ENCODE data around the gene SEMA3E. TPM values are rescaled to one million over a fixed set of nuclear protein-coding genes. Genes with fewer than 3 reads are reported as not detected.

Gene SEMA3E
- total RNA-seq, 2 experiments from 2014 or later, result not detected

DNA sequence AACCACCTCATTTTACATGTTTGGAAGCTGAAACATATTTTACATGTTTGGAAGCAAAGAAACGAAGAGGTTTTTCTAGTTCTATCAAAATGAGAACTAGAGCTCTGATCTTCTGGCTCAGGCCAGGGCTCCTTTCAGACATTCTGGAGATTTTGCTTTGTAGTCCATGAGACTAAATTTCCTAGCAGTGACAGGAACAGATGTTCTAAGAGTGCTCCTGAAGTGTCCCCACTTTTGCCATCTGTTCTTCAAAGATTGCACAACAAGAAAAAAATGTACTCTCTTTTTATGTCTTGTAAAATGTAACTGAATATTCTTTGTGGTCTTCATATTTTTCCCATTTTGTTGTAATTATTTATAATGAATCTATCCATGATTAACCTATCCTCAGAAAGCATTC, 289.8 kb downstream of the SEMA3E start:
- no peak for TF ChIP-seq CTCF (IDR thresholded peaks at IDR 0.05)
- Mint-ChIP-seq H3K9me3 (peaks cover 2% of the 10 kb centered on the region), H3K4me3 (no peak overlapping the region), H3K27ac (no peak overlapping the region), H3K4me1 (ENCODE audit: low read depth) (no peaks in the 10 kb centered on the region), H3K27me3 (no peaks in the 10 kb centered on the region), H3K36me3 (ENCODE audit: low read depth) (no peaks in the 10 kb centered on the region)
- no peak for DNase-seq
- ChIA-PET CTCF (interaction anchor here (1.1 kb wide), 1 partner anchor 9 kb away, joined by 3 read pairs; no protein-coding TSS in a partner anchor), POLR2A (no interaction called here)
- intact Hi-C loops (cut with micrococcal nuclease), result no loop called here
- no peak for ATAC-seq

- ATAC-seq (no peak), DNase-seq (no peak)
- H3K9me3 Mint-ChIP-seq, result peaks cover 4% of the 10 kb centered on the region
- H3K27me3 Mint-ChIP-seq, result no peaks in the 10 kb centered on the region
- H3K27ac Mint-ChIP-seq, result no peak overlapping the region
- CTCF ChIA-PET, result no interaction called here
- intact Hi-C loops (cut with micrococcal nuclease), result no loop called here
- POLR2A ChIA-PET, result no interaction called here
- no peaks in the 10 kb centered on the region for H3K4me1 Mint-ChIP-seq (ENCODE audit: low read depth)
- H3K36me3 Mint-ChIP-seq (ENCODE audit: low read depth), result no peaks in the 10 kb centered on the region
- no peak overlapping the region for H3K4me3 Mint-ChIP-seq
- TF ChIP-seq CTCF (IDR thresholded peaks at IDR 0.05), result no peak
Measured at GRCh38 chr7:83355143-83355542, 293.8 kb downstream of the SEMA3E start.

GRCh38 chr7:83347945-83348444, 300.9 kb downstream of the SEMA3E start:
- intact Hi-C loops (cut with micrococcal nuclease), result no loop called here
- ChIA-PET POLR2A (no interaction called here), CTCF (no interaction called here)
- no peak for ATAC-seq
- Mint-ChIP-seq H3K27ac (no peak overlapping the region), H3K4me1 (ENCODE audit: low read depth) (no peaks in the 10 kb centered on the region), H3K9me3 (peaks cover 4% of the 10 kb centered on the region), H3K27me3 (no peaks in the 10 kb centered on the region), H3K4me3 (no peak overlapping the region), H3K36me3 (ENCODE audit: low read depth) (no peaks in the 10 kb centered on the region)
- no peak for TF ChIP-seq CTCF (IDR thresholded peaks at IDR 0.05)
- no peak for DNase-seq

DNA sequence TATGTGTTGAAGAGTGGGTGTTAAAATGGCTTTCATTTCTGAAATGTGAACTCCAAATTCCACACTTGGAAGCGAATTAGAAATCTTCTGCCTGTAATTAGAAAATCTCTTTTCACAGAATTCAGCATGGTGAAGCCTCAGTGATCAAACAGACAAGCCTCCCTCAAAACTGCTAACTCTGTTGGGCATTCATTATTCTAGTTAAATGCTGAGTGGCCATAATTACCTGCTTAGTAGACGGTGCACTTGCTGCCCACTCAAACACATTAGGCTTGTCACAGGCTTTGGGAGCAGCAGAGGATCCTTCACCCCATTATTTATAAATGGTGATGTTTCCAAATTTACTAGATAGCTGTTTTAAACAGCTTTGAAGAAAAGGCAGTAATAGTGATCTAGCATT, 309.0 kb downstream of the SEMA3E start:
- no peak for DNase-seq
- no peak overlapping the region for H3K4me3 Mint-ChIP-seq
- no peaks in the 10 kb centered on the region for H3K4me1 Mint-ChIP-seq (ENCODE audit: low read depth)
- no peak for TF ChIP-seq CTCF (IDR thresholded peaks at IDR 0.05)
- no peaks in the 10 kb centered on the region for H3K9me3 Mint-ChIP-seq
- no peaks in the 10 kb centered on the region for H3K36me3 Mint-ChIP-seq (ENCODE audit: low read depth)
- ChIA-PET POLR2A (no interaction called here), CTCF (no interaction called here)
- ATAC-seq, result no peak
- intact Hi-C loops (cut with micrococcal nuclease), result no loop called here
- no peaks in the 10 kb centered on the region for H3K27me3 Mint-ChIP-seq
- H3K27ac Mint-ChIP-seq, result no peak overlapping the region

DNA sequence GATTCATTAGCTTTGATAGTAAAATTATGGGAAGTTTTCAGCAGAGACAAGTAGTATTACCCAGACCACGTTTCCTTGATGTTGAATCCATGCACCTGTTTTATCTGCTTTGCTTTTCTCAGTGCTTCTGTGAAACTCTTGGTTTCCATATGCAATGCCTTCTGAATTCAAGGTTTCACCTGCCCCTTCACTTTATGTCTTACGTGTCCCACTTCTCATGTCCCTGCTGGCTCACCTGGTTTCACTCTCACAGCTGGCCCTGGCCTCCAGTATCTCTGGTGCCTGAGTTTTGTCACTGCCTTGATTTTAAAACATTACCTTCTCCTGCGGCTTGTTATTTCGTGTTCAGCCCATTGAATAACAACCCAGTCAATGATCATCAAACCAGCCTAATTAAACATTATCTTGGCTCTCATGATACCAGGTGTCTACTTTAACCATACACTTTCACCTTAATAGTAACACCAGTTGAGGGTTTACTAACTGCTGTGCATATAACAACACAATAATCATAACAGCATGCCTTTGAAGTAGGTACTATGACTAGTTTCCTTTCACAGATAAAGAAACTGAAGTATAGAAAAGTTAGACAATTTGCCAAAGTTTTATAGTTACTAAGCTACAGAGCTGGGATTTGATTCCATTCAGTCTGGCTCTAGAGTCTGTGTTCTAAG, 310.5 kb downstream of the SEMA3E start:
- Mint-ChIP-seq H3K36me3 (ENCODE audit: low read depth) (no peaks in the 10 kb centered on the region), H3K27ac (no peak overlapping the region), H3K27me3 (no peaks in the 10 kb centered on the region), H3K4me1 (ENCODE audit: low read depth) (no peaks in the 10 kb centered on the region), H3K9me3 (no peaks in the 10 kb centered on the region), H3K4me3 (no peak overlapping the region)
- DNase-seq (no peak), ATAC-seq (no peak)
- CTCF ChIA-PET, result no interaction called here
- intact Hi-C loops (cut with micrococcal nuclease), result no loop called here
- POLR2A ChIA-PET, result no interaction called here
- no peak for TF ChIP-seq CTCF (IDR thresholded peaks at IDR 0.05)

Data from activated CD8-positive, alpha-beta T cell treated with anti-CD3 and anti-CD28 coated beads for 36 hours (primary cell).